Smooth muscle cell of the brain vasculature (primary cell): ENCODE measurements around the gene NPIPB13.
"Not testable (repeated sequence)": the region's sequence is repeated elsewhere in the genome, so short reads cannot be mapped to it uniquely, and the experiment has no call there.

Experiments
- DNase-seq: peaks from one replicate; pipeline ENCODE4 v3.0.0-alpha.2; 2012; ENCODE audit warnings: low read depth, low spot score

Gene NPIPB13

GRCh38 chr16:30248379-30248778 lies at the start of gene NPIPB13:
NPIPB13 (minus strand) TSS chr16:30248479; CDS start chr16:30245573, 2,906 bp downstream.
- DNase-seq: not testable (repeated sequence)

GRCh38 chr16:30282357-30282756 lies 34.1 kb upstream of the NPIPB13 start:
- not testable (repeated sequence) for DNase-seq

GRCh38 chr16:30278523-30278922 lies 30.2 kb upstream of the NPIPB13 start:
- DNase-seq: not testable (repeated sequence)

GRCh38 chr16:30217082-30217481 lies 31.2 kb downstream of the NPIPB13 start:
- not testable (repeated sequence) for DNase-seq

DNA sequence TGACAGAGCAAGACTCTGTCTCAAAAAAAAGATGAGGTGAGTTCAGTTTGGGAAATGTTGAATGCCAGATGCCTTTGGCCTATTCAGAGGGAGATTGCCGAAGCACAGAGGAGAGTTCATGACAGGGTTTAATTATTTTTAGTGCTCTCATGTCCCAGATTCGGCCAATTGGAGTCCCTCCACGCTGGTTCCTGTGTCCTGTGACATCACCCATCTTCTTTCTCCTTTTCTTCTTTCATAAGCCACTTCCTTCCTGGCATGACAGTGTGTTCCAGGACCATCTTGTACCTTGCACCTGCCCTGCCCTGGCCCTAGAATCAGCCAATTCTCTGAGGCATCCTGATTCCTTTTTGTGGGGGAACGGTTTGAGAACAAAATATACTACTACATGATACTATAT lies 36.9 kb downstream of the NPIPB13 start:
- DNase-seq: not testable (repeated sequence)

- not testable (repeated sequence) for DNase-seq
Measured at GRCh38 chr16:30209032-30209431, 39.2 kb downstream of the NPIPB13 start.

- not testable (repeated sequence) for DNase-seq
Measured at GRCh38 chr16:30207063-30207704, 41.1 kb downstream of the NPIPB13 start.

- not testable (repeated sequence) for DNase-seq
Measured at GRCh38 chr16:30206252-30206651, 42.0 kb downstream of the NPIPB13 start.

DNA sequence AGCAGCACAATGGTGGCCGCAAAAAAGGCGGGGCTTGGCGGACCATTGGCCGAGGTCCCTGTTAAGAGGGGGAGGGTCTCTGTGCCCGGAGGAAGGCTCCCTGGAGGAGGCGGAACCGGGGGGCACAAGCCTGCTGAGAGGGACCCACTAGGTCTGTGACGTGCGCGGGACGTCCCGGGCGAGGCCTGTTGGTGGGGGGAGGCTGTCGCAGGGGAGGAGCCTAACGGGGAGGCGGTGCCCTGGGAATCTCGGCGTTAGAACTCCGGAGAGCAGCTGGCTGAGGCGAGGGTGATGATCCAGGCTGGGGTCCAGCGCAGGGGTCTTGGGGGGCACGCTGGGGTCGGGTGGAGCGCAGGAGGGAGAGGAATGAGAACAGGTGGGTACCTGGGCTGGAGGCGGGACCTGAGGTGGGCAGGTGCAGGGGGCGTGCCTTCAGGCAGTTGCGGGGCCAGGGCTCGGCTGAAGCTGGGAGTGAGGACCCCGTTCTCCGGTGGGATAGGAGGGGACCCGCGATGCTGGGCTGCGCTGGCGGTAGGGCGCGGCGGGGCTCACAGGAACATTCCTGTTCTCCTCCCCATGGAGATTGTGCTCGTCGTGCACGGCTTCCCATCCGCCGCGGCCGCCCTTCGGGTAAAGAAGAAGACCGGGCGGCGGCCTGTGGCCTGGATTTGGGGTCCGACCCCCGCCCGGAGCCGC lies 42.6 kb downstream of the NPIPB13 start:
- DNase-seq: not testable (repeated sequence)

- DNase-seq: not testable (repeated sequence)
Measured at GRCh38 chr16:30199608-30200343, 48.5 kb downstream of the NPIPB13 start.

DNA sequence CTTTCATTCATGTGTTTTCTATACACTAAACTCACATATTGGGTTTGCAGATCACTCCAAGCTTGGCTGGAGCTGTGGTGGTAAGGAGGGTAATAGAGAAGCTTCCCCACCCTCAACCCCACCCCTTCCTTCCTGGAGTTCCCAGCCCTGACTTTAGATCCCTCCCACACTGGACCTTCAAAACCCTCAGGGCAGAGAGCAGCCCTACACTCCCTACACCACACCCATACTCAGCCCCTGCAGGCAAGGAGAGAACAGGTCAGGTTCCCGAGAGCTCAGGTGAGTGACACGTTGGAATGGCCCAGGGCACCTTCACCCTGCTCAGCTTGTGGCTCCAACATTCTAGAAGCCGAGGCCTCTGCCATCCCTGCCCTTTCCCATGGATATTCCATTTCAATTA lies 49.2 kb downstream of the NPIPB13 start, which contains the start of gene SULT1A3:
TSS of gene SULT1A3 (plus strand) at position 207 of the 400 bp plus-strand sequence. CDS start 1,474 bp downstream, outside the sequence.
- not testable (repeated sequence) for DNase-seq
